Tibial nerve (tissue), 4 donors: Measurements from ENCODE around the gene WDR18. TPM values are rescaled to one million over a fixed set of nuclear protein-coding genes. Genes with fewer than 3 reads are reported as not detected.

Experiments used
- DNase-seq, 2 donors: peaks; one replicate each; pipeline ENCODE4 v3.0.0-alpha.2; 2019; ENCODE audit warnings: low spot score in 2 of 2
- H3K27ac ChIP-seq, 4 donors: fragments of 200-600 bp; sonication (generic) in 3 of 4; one replicate each; pipeline ENCODE4 v1.5.1; 2017 to 2019; ENCODE audit warnings: mild to moderate bottlenecking in 1 of 4
- H3K27me3 ChIP-seq, 2 donors: fragments of 200-600 bp; sonication (generic) in 1 of 2; one replicate each; pipeline versions ENCODE4 v1.5.1 to v1.6.0; 2017 to 2019
- H3K36me3 ChIP-seq, 3 donors: fragments of 200-600 bp; sonication (generic); one replicate each; pipeline ENCODE4 v1.5.1; 2018 to 2019
- H3K4me1 ChIP-seq, 4 donors: fragments of 200-600 bp; sonication (generic) in 3 of 4; one replicate each; pipeline ENCODE4 v1.5.1; 2017 to 2019
- H3K4me3 ChIP-seq, 4 donors: fragments of 200-600 bp; sonication (generic) in 3 of 4; one replicate each; pipeline ENCODE4 v1.5.1; 2017 to 2019; ENCODE audit warnings: mild to moderate bottlenecking in 1 of 4, moderate library complexity in 1 of 4
- H3K9me3 ChIP-seq, 4 donors: fragments of 200-600 bp; sonication (generic) in 3 of 4; one replicate each; pipeline ENCODE4 v1.5.1; 2017 to 2019
- CTCF ChIP-seq, 5 experiments: fragments of 200-600 bp in 3 of 5; fragments of 450-650 bp in 2 of 5; sonication (generic) in 3 of 5; IDR thresholded peaks; one replicate each; pipeline ENCODE4 v1.5.1; 2016 to 2019; ENCODE audit warnings: antibody characterized with exemption in 5 of 5, mild to moderate bottlenecking in 3 of 5, moderate library complexity in 2 of 5
- EP300 ChIP-seq, 2 donors: sonication (generic); formaldehyde crosslinking; IDR thresholded peaks; one replicate each; pipeline ENCODE4 v1.6.1; 2017; ENCODE audit warnings: antibody characterized with exemption in 2 of 2, mild to moderate bottlenecking in 1 of 2
- POLR2A ChIP-seq, 2 donors: fragments of 450-650 bp; IDR thresholded peaks; one replicate each; pipeline ENCODE4 v1.6.1; 2017; ENCODE audit warnings: antibody characterized with exemption in 2 of 2, mild to moderate bottlenecking in 2 of 2, moderate library complexity in 2 of 2
- WGBS, 2 donors: methylation state at CpG; one replicate each; pipeline ENCODE4 v1.1.5; 2018; 5-methylcytosine and 5-hydroxymethylcytosine counted together
- total RNA-seq, 4 donors: library from RNA; depleted of rRNA; stranded (reverse); fragments of >200 nt; gene quantifications; one replicate each; pipeline ENCODE4 v1.1.0, GENCODE V29; 2016

The WDR18 gene
- total RNA-seq, 4 donors from 2014 or later: 23.3 to 90.6 (median 52.8) TPM

- H3K9me3 ChIP-seq: no peaks in the 10 kb centered on the region
- H3K4me1 ChIP-seq: peaks cover 0 to 36% (median 21%) of the 10 kb centered on the region in 4 donors
- TF ChIP-seq EP300 (IDR thresholded peaks at IDR 0.05) (no peak), CTCF (IDR thresholded peaks at IDR 0.05) (no peak), POLR2A (IDR thresholded peaks at IDR 0.05) (no peak)
- H3K4me3 ChIP-seq: no peak overlapping the region
- H3K27me3 ChIP-seq: no peaks in the 10 kb centered on the region
- peaks cover 0 to 79% (median 33%) of the 10 kb centered on the region in 3 donors for H3K36me3 ChIP-seq
- H3K27ac ChIP-seq: no peak overlapping the region
- DNase-seq: no peak
- 83 to 84% methylated on average over 33 to 34 of the region's 36 CpGs for WGBS, 2 donors
Observed at GRCh38 chr19:1011831-1012333, 27.7 kb downstream of the WDR18 start.

- Histone ChIP-seq H3K27ac (no peak overlapping the region), H3K4me1 (peaks cover 0 to 40% (median 25%) of the 10 kb centered on the region in 4 donors), H3K36me3 (peaks cover 0 to 74% (median 33%) of the 10 kb centered on the region in 3 donors), H3K4me3 (no peak overlapping the region), H3K9me3 (no peaks in the 10 kb centered on the region), H3K27me3 (no peaks in the 10 kb centered on the region)
- TF ChIP-seq EP300 (IDR thresholded peaks at IDR 0.05) (no peak), CTCF (IDR thresholded peaks at IDR 0.05) (no peak), POLR2A (IDR thresholded peaks at IDR 0.05) (no peak)
- WGBS, 2 donors: 80 to 91% methylated on average over 14 to 17 of the region's 18 CpGs
- DNase-seq: no peak
Observed at GRCh38 chr19:1012334-1012733, 28.2 kb downstream of the WDR18 start.

- Histone ChIP-seq H3K36me3 (peaks cover 0 to 65% (median 33%) of the 10 kb centered on the region in 3 donors), H3K27ac (no peak overlapping the region)
- 60 to 95% methylated on average over 1 to 3 of the region's 10 CpGs for WGBS, 2 donors
Observed at GRCh38 chr19:1013218-1013617, 29.1 kb downstream of the WDR18 start.

GRCh38 chr19:1014161-1015060 is 30.3 kb downstream of the WDR18 start:
- Histone ChIP-seq H3K27me3 (no peaks in the 10 kb centered on the region), H3K4me1 (peaks cover 0 to 61% (median 46%) of the 10 kb centered on the region in 4 donors), H3K27ac (no peak overlapping the region), H3K36me3 (peaks cover 0 to 54% (median 30%) of the 10 kb centered on the region in 3 donors), H3K9me3 (no peaks in the 10 kb centered on the region), H3K4me3 (no peak overlapping the region)
- no peak for DNase-seq
- 89 to 93% methylated on average over 35 to 47 of the region's 49 CpGs for WGBS, 2 donors
- no peak for TF ChIP-seq POLR2A (IDR thresholded peaks at IDR 0.05)
- no peak for TF ChIP-seq EP300 (IDR thresholded peaks at IDR 0.05)

More at GRCh38 chr19:1013218-1013617, 29.1 kb downstream of the WDR18 start:
- Histone ChIP-seq H3K4me1 (peaks cover 0 to 49% (median 34%) of the 10 kb centered on the region in 4 donors), H3K4me3 (no peak overlapping the region), H3K27me3 (no peaks in the 10 kb centered on the region), H3K9me3 (no peaks in the 10 kb centered on the region)
- TF ChIP-seq EP300 (IDR thresholded peaks at IDR 0.05): no peak
- no peak for TF ChIP-seq CTCF (IDR thresholded peaks at IDR 0.05)
- TF ChIP-seq POLR2A (IDR thresholded peaks at IDR 0.05): no peak
- DNase-seq: no peak

- H3K4me3 ChIP-seq: no peak overlapping the region
- 82 to 90% methylated on average over 4 to 29 of the region's 29 CpGs for WGBS, 2 donors
- no peak for TF ChIP-seq EP300 (IDR thresholded peaks at IDR 0.05)
- no peak for TF ChIP-seq POLR2A (IDR thresholded peaks at IDR 0.05)
- no peak for TF ChIP-seq CTCF (IDR thresholded peaks at IDR 0.05)
- H3K27ac ChIP-seq: peak overlapping the region in 2 of 4 donors; percentile 13 to 79
- H3K36me3 ChIP-seq: peaks cover 0 to 45% (median 26%) of the 10 kb centered on the region in 3 donors
- H3K9me3 ChIP-seq: no peaks in the 10 kb centered on the region
- DNase-seq: no peak
- H3K4me1 ChIP-seq: peaks cover 0 to 69% (median 53%) of the 10 kb centered on the region in 4 donors
- no peaks in the 10 kb centered on the region for H3K27me3 ChIP-seq
Observed at GRCh38 chr19:1015061-1015781, 31.1 kb downstream of the WDR18 start.
